ENCODE measurements around the gene OR52E5.

GRCh38 chr11:5940748-5941147 lies 47.7 kb downstream of the OR52E5 start:
- TF ChIP-seq FOSL1 (IDR thresholded peaks at IDR 0.05; ENCODE audit: low read depth): no peak
- no peak for TF ChIP-seq EZH2 (IDR thresholded peaks at IDR 0.05)
- TF ChIP-seq POLR2A (IDR thresholded peaks at IDR 0.05; ENCODE audit: borderline replicate concordance, extremely low read depth, insufficient read depth, insufficient read length): no peak

Measured in HCT116 (cell line).